ENCODE measurements around the gene SLC17A5.
A peak's percentile ranks its signal among the peaks of the same experiment; 100 is the strongest.

The SLC17A5 gene

GRCh38 chr6:73664701-73665100, 10.9 kb upstream of the SLC17A5 start:
- Histone ChIP-seq H3K36me3 (ENCODE audit: control insufficient read depth, insufficient read depth, low read length) (no peaks in the 10 kb centered on the region), H3K27me3 (ENCODE audit: control insufficient read depth, insufficient read depth, low read length) (no peaks in the 10 kb centered on the region), H3K9me3 (ENCODE audit: control insufficient read depth, insufficient read depth, low read length) (no peaks in the 10 kb centered on the region), H3K4me1 (ENCODE audit: control insufficient read depth, insufficient read depth, low read length) (no peaks in the 10 kb centered on the region), H3K27ac (ENCODE audit: low read depth, low read length) (no peak overlapping the region), H3K9ac (ENCODE audit: low read depth, low read length) (no peak overlapping the region), H3K4me3 (ENCODE audit: low read depth, low read length) (no peak overlapping the region)

GRCh38 chr6:73657201-73657600, 3.4 kb upstream of the SLC17A5 start:
- Histone ChIP-seq H3K9me3 (ENCODE audit: control insufficient read depth, insufficient read depth, low read length) (no peaks in the 10 kb centered on the region), H3K9ac (ENCODE audit: low read depth, low read length) (no peak overlapping the region), H3K27me3 (ENCODE audit: control insufficient read depth, insufficient read depth, low read length) (no peaks in the 10 kb centered on the region), H3K4me3 (ENCODE audit: low read depth, low read length) (no peak overlapping the region), H3K27ac (ENCODE audit: low read depth, low read length) (no peak overlapping the region), H3K36me3 (ENCODE audit: control insufficient read depth, insufficient read depth, low read length) (no peaks in the 10 kb centered on the region), H3K4me1 (ENCODE audit: control insufficient read depth, insufficient read depth, low read length) (peaks cover 15% of the 10 kb centered on the region)

GRCh38 chr6:73656531-73657145, 2.8 kb upstream of the SLC17A5 start:
- no peaks in the 10 kb centered on the region for H3K27me3 ChIP-seq (ENCODE audit: control insufficient read depth, insufficient read depth, low read length)
- no peaks in the 10 kb centered on the region for H3K36me3 ChIP-seq (ENCODE audit: control insufficient read depth, insufficient read depth, low read length)
- peaks cover 17% of the 10 kb centered on the region for H3K4me1 ChIP-seq (ENCODE audit: control insufficient read depth, insufficient read depth, low read length)
- no peak overlapping the region for H3K9ac ChIP-seq (ENCODE audit: low read depth, low read length)
- H3K4me3 ChIP-seq (ENCODE audit: low read depth, low read length) = no peak overlapping the region
- H3K9me3 ChIP-seq (ENCODE audit: control insufficient read depth, insufficient read depth, low read length) = no peaks in the 10 kb centered on the region
- no peak overlapping the region for H3K27ac ChIP-seq (ENCODE audit: low read depth, low read length)

GRCh38 chr6:73655341-73655917, 1.6 kb upstream of the SLC17A5 start:
- H3K9ac ChIP-seq (ENCODE audit: low read depth, low read length) = no peak overlapping the region
- H3K9me3 ChIP-seq (ENCODE audit: control insufficient read depth, insufficient read depth, low read length) = no peaks in the 10 kb centered on the region
- peak overlapping the region; percentile 97 for H3K4me3 ChIP-seq (ENCODE audit: low read depth, low read length)
- H3K27ac ChIP-seq (ENCODE audit: low read depth, low read length) = no peak overlapping the region
- peaks cover 17% of the 10 kb centered on the region for H3K4me1 ChIP-seq (ENCODE audit: control insufficient read depth, insufficient read depth, low read length)
- no peaks in the 10 kb centered on the region for H3K36me3 ChIP-seq (ENCODE audit: control insufficient read depth, insufficient read depth, low read length)
- no peaks in the 10 kb centered on the region for H3K27me3 ChIP-seq (ENCODE audit: control insufficient read depth, insufficient read depth, low read length)

GRCh38 chr6:73652637-73653570, 888 bp downstream of the SLC17A5 start:
- H3K36me3 ChIP-seq (ENCODE audit: control insufficient read depth, insufficient read depth, low read length) = peaks cover 3% of the 10 kb centered on the region; the same call in 1 of the 2 replicates
- H3K27me3 ChIP-seq (ENCODE audit: control insufficient read depth, insufficient read depth, low read length) = no peaks in the 10 kb centered on the region
- peak overlapping the region; percentile 61 for H3K9ac ChIP-seq (ENCODE audit: low read depth, low read length)
- H3K4me3 ChIP-seq (ENCODE audit: low read depth, low read length) = peak overlapping the region; percentile 97
- no peaks in the 10 kb centered on the region for H3K9me3 ChIP-seq (ENCODE audit: control insufficient read depth, insufficient read depth, low read length)
- H3K27ac ChIP-seq (ENCODE audit: low read depth, low read length) = peak overlapping the region; percentile 73
- peaks cover 17% of the 10 kb centered on the region for H3K4me1 ChIP-seq (ENCODE audit: control insufficient read depth, insufficient read depth, low read length)

GRCh38 chr6:73649783-73650182, 4.0 kb downstream of the SLC17A5 start:
- Histone ChIP-seq H3K9ac (ENCODE audit: low read depth, low read length) (no peak overlapping the region), H3K27me3 (ENCODE audit: control insufficient read depth, insufficient read depth, low read length) (no peaks in the 10 kb centered on the region), H3K36me3 (ENCODE audit: control insufficient read depth, insufficient read depth, low read length) (peaks cover 3% of the 10 kb centered on the region; the same call in 1 of the 2 replicates), H3K4me1 (ENCODE audit: control insufficient read depth, insufficient read depth, low read length) (peaks cover 10% of the 10 kb centered on the region), H3K9me3 (ENCODE audit: control insufficient read depth, insufficient read depth, low read length) (no peaks in the 10 kb centered on the region), H3K4me3 (ENCODE audit: low read depth, low read length) (no peak overlapping the region), H3K27ac (ENCODE audit: low read depth, low read length) (no peak overlapping the region)

GRCh38 chr6:73648166-73648565, 5.6 kb downstream of the SLC17A5 start:
- no peak overlapping the region for H3K4me3 ChIP-seq (ENCODE audit: low read depth, low read length)
- H3K36me3 ChIP-seq (ENCODE audit: control insufficient read depth, insufficient read depth, low read length) = peaks cover 3% of the 10 kb centered on the region; the same call in 1 of the 2 replicates
- no peak overlapping the region for H3K9ac ChIP-seq (ENCODE audit: low read depth, low read length)
- H3K27ac ChIP-seq (ENCODE audit: low read depth, low read length) = no peak overlapping the region
- H3K4me1 ChIP-seq (ENCODE audit: control insufficient read depth, insufficient read depth, low read length) = peaks cover 8% of the 10 kb centered on the region; the same call in 1 of the 2 replicates
- no peaks in the 10 kb centered on the region for H3K27me3 ChIP-seq (ENCODE audit: control insufficient read depth, insufficient read depth, low read length)
- no peaks in the 10 kb centered on the region for H3K9me3 ChIP-seq (ENCODE audit: control insufficient read depth, insufficient read depth, low read length)

- Histone ChIP-seq H3K4me3 (ENCODE audit: low read depth, low read length) (peak overlapping the region; percentile 27), H3K27me3 (ENCODE audit: control insufficient read depth, insufficient read depth, low read length) (no peaks in the 10 kb centered on the region), H3K27ac (ENCODE audit: low read depth, low read length) (no peak overlapping the region), H3K9me3 (ENCODE audit: control insufficient read depth, insufficient read depth, low read length) (no peaks in the 10 kb centered on the region), H3K9ac (ENCODE audit: low read depth, low read length) (no peak overlapping the region), H3K4me1 (ENCODE audit: control insufficient read depth, insufficient read depth, low read length) (no peaks in the 10 kb centered on the region), H3K36me3 (ENCODE audit: control insufficient read depth, insufficient read depth, low read length) (peaks cover 3% of the 10 kb centered on the region; the same call in 1 of the 2 replicates)
Observed at GRCh38 chr6:73644941-73645591, 8.7 kb downstream of the SLC17A5 start.

- Histone ChIP-seq H3K9ac (ENCODE audit: low read depth, low read length) (no peak overlapping the region), H3K27me3 (ENCODE audit: control insufficient read depth, insufficient read depth, low read length) (no peaks in the 10 kb centered on the region), H3K27ac (ENCODE audit: low read depth, low read length) (no peak overlapping the region), H3K4me1 (ENCODE audit: control insufficient read depth, insufficient read depth, low read length) (no peaks in the 10 kb centered on the region), H3K4me3 (ENCODE audit: low read depth, low read length) (no peak overlapping the region), H3K36me3 (ENCODE audit: control insufficient read depth, insufficient read depth, low read length) (peaks cover 6% of the 10 kb centered on the region; the same call in 1 of the 2 replicates), H3K9me3 (ENCODE audit: control insufficient read depth, insufficient read depth, low read length) (no peaks in the 10 kb centered on the region)
Observed at GRCh38 chr6:73644030-73644429, 9.8 kb downstream of the SLC17A5 start.

- peaks cover 12% of the 10 kb centered on the region; the same call in 1 of the 2 replicates for H3K36me3 ChIP-seq (ENCODE audit: control insufficient read depth, insufficient read depth, low read length)
- H3K27me3 ChIP-seq (ENCODE audit: control insufficient read depth, insufficient read depth, low read length) = no peaks in the 10 kb centered on the region
- H3K9ac ChIP-seq (ENCODE audit: low read depth, low read length) = no peak overlapping the region
- no peaks in the 10 kb centered on the region for H3K9me3 ChIP-seq (ENCODE audit: control insufficient read depth, insufficient read depth, low read length)
- no peaks in the 10 kb centered on the region for H3K4me1 ChIP-seq (ENCODE audit: control insufficient read depth, insufficient read depth, low read length)
- no peak overlapping the region for H3K4me3 ChIP-seq (ENCODE audit: low read depth, low read length)
- no peak overlapping the region for H3K27ac ChIP-seq (ENCODE audit: low read depth, low read length)
Observed at GRCh38 chr6:73642530-73642929, 11.3 kb downstream of the SLC17A5 start.
